H9 (cell line): ENCODE data around the gene NFATC4. TPM values are rescaled to one million over a fixed set of nuclear protein-coding genes. Genes with fewer than 3 reads are reported as not detected.

Experiments used
- DNase-seq: peaks from one replicate; pipeline ENCODE4 v3.0.0-alpha.2; 2017
- H2AFZ ChIP-seq: one replicate; pipeline ENCODE4 v1.6.1; 2013; ENCODE audit warnings: mild to moderate bottlenecking, low read length, control low read depth, moderate library complexity
- H2AK5ac ChIP-seq: 2 replicates; pipeline ENCODE4 v1.6.1; 2013; ENCODE audit warnings: low read length, control low read depth, mixed read lengths; ENCODE audit not compliant: insufficient read length
- H2BK120ac ChIP-seq: one replicate; pipeline ENCODE4 v1.6.1; 2013; ENCODE audit warnings: low read depth, mild to moderate bottlenecking, low read length, control low read depth, inconsistent platforms; ENCODE audit not compliant: poor library complexity, severe bottlenecking
- H2BK12ac ChIP-seq: 2 replicates; pipeline ENCODE4 v1.6.1; 2013; ENCODE audit warnings: low read length, control low read depth, mixed read lengths, low read depth; ENCODE audit not compliant: insufficient read length
- H2BK15ac ChIP-seq: 2 replicates; pipeline ENCODE4 v1.6.1; 2013; ENCODE audit warnings: low read depth, low read length, control low read depth
- H2BK20ac ChIP-seq: one replicate; pipeline ENCODE4 v1.6.1; 2013; ENCODE audit warnings: low read depth, mild to moderate bottlenecking, low read length, control low read depth, inconsistent platforms; ENCODE audit not compliant: poor library complexity, severe bottlenecking
- H2BK5ac ChIP-seq: 2 replicates; pipeline ENCODE4 v1.6.1; 2013; ENCODE audit warnings: low read length, control low read depth, mixed read lengths; ENCODE audit not compliant: insufficient read length
- H3K14ac ChIP-seq: 2 replicates; pipeline ENCODE4 v1.6.1; 2013; ENCODE audit warnings: low read length, control low read depth; ENCODE audit not compliant: insufficient read depth
- H3K18ac ChIP-seq: 2 replicates; pipeline ENCODE4 v1.6.1; 2013; ENCODE audit warnings: low read depth, mild to moderate bottlenecking, mixed read lengths, low read length, control low read depth; ENCODE audit not compliant: insufficient read length
- H3K23ac ChIP-seq: 2 replicates; pipeline ENCODE4 v1.6.1; 2013; ENCODE audit warnings: low read length, control low read depth, mixed read lengths, low read depth; ENCODE audit not compliant: insufficient read length
- H3K23me2 ChIP-seq: 2 replicates; pipeline ENCODE4 v1.6.1; 2013; ENCODE audit warnings: low read depth, mild to moderate bottlenecking, mixed read lengths, low read length, control low read depth; ENCODE audit not compliant: insufficient read length, poor library complexity, severe bottlenecking
- H3K27ac ChIP-seq: 2 replicates; pipeline ENCODE4 v1.5.1; 2013; ENCODE audit warnings: low read length, control low read depth, mixed read lengths, low read depth; ENCODE audit not compliant: insufficient read length
- H3K27me3 ChIP-seq: 2 replicates; pipeline ENCODE4 v1.6.1; 2013; ENCODE audit warnings: low read length, control low read depth, inconsistent platforms; ENCODE audit not compliant: insufficient read depth
- H3K4ac ChIP-seq: 2 replicates; pipeline ENCODE4 v1.6.1; 2013; ENCODE audit warnings: low read depth, mild to moderate bottlenecking, control low read depth, inconsistent platforms, low read length, moderate library complexity
- H3K4me1 ChIP-seq: 2 replicates; pipeline ENCODE4 v1.6.1; 2013; ENCODE audit warnings: low read length, control low read depth, inconsistent platforms; ENCODE audit not compliant: insufficient read depth
- H3K4me2 ChIP-seq: 2 replicates; pipeline ENCODE4 v1.6.1; 2013; ENCODE audit warnings: low read length, control low read depth, mixed read lengths; ENCODE audit not compliant: insufficient read length, insufficient read depth
- H3K56ac ChIP-seq: 2 replicates; pipeline ENCODE4 v1.6.1; 2013; ENCODE audit warnings: low read depth, mild to moderate bottlenecking, mixed read lengths, low read length, control low read depth; ENCODE audit not compliant: insufficient read length
- H3K79me1 ChIP-seq: 2 replicates; pipeline ENCODE4 v1.6.1; 2013; ENCODE audit warnings: low read depth, mild to moderate bottlenecking, moderate library complexity, low read length, control low read depth, inconsistent platforms; ENCODE audit not compliant: insufficient read depth, poor library complexity, severe bottlenecking
- H3K79me2 ChIP-seq: 2 replicates; pipeline ENCODE4 v1.6.1; 2013; ENCODE audit warnings: low read length, control low read depth, inconsistent platforms; ENCODE audit not compliant: insufficient read depth
- H3K9ac ChIP-seq: 2 replicates; pipeline ENCODE4 v1.6.1; 2013; ENCODE audit warnings: low read length, control low read depth, mixed read lengths; ENCODE audit not compliant: insufficient read length; ENCODE audit errors: extremely low read depth
- H3K9me3 ChIP-seq: one replicate; pipeline ENCODE4 v1.6.1; 2013; ENCODE audit warnings: low read depth, low read length, inconsistent platforms; ENCODE audit not compliant: control insufficient read depth
- H3T11ph ChIP-seq: one replicate; pipeline ENCODE4 v1.6.1; 2013; ENCODE audit warnings: mild to moderate bottlenecking, low read length, control low read depth, inconsistent platforms
- H4K20me1 ChIP-seq: one replicate; pipeline ENCODE4 v1.6.1; 2013; ENCODE audit not compliant: control insufficient read depth, insufficient read length, insufficient read depth
- H4K5ac ChIP-seq: 2 replicates; pipeline ENCODE4 v1.6.1; 2013; ENCODE audit warnings: low read depth, mild to moderate bottlenecking, mixed read lengths, low read length, control low read depth; ENCODE audit not compliant: insufficient read length
- H4K8ac ChIP-seq: replicated peaks from 2 replicates; pipeline ENCODE4 v1.6.1; 2013; ENCODE audit warnings: low read length, control low read depth, mixed read lengths, low read depth; ENCODE audit not compliant: insufficient read length
- H4K91ac ChIP-seq: 2 replicates; pipeline ENCODE4 v1.6.1; 2013; ENCODE audit warnings: low read depth, mild to moderate bottlenecking, moderate library complexity, mixed read lengths, low read length, control low read depth; ENCODE audit not compliant: insufficient read length
- H3K27ac Mint-ChIP-seq, 3 experiments: 2 replicates in 2 of 3; 3 replicates in 1 of 3; pipeline ENCODE4 v1.8.0; 2020 to 2021; ENCODE audit warnings: mixed read lengths in 3 of 3, mild to moderate bottlenecking in 1 of 3, moderate library complexity in 1 of 3
- H3K27me3 Mint-ChIP-seq: 2 replicates; pipeline ENCODE4 v1.8.0; 2021; ENCODE audit warnings: low read depth, mild to moderate bottlenecking, moderate library complexity, mixed read lengths
- H3K36me3 Mint-ChIP-seq, 3 experiments: 2 replicates in 2 of 3; 3 replicates in 1 of 3; pipeline ENCODE4 v1.8.0; 2020 to 2021; ENCODE audit warnings: low read depth in 3 of 3, mixed read lengths in 3 of 3; ENCODE audit not compliant: insufficient read depth in 1 of 3
- H3K4me1 Mint-ChIP-seq, 2 experiments: 2 replicates each; pipeline ENCODE4 v1.8.0; 2020; ENCODE audit warnings: mixed read lengths in 2 of 2
- H3K4me3 Mint-ChIP-seq, 2 experiments: 2 replicates in 1 of 2; 3 replicates in 1 of 2; pipeline ENCODE4 v1.8.0; 2020 to 2021; ENCODE audit warnings: mild to moderate bottlenecking in 2 of 2, mixed read lengths in 2 of 2, moderate library complexity in 1 of 2
- H3K9me3 Mint-ChIP-seq, 2 experiments: 2 replicates in 1 of 2; 3 replicates in 1 of 2; pipeline ENCODE4 v1.8.0; 2020; ENCODE audit warnings: mild to moderate bottlenecking in 2 of 2, mixed read lengths in 2 of 2, moderate library complexity in 1 of 2
- CTCF ChIP-seq: fragments of 200-600 bp; sonication (generic); conservative IDR thresholded peaks from 3 replicates; pipeline ENCODE4 v1.8.0; 2021; ENCODE audit warnings: antibody characterized with exemption, mild to moderate bottlenecking
- WGBS: extraction: QIAGEN DNeasy Blood & Tissue Kit; methylation state at CpG from one replicate; pipeline ENCODE4 v1.1.7; 2013; ENCODE audit warnings: missing lambda C conversion rate, low lambda C conversion rate, mixed read lengths; ENCODE audit not compliant: insufficient read length; ENCODE audit errors: extremely low coverage; 5-methylcytosine and 5-hydroxymethylcytosine counted together
- total RNA-seq: library from RNA; stranded (reverse); gene quantifications from 2 replicates; pipeline ENCODE4 v1.2.1, GENCODE V29; 2021

The NFATC4 gene
- total RNA-seq, 1 experiment from 2014 or later: 46.4 TPM

GRCh38 chr14:24417832-24418491 lies 50.0 kb downstream of the NFATC4 start:
- no peak overlapping the region for H4K5ac ChIP-seq
- no peak overlapping the region for H3K9ac ChIP-seq
- H3K79me1 ChIP-seq: no peaks in the 10 kb centered on the region
- H3K14ac ChIP-seq: no peak overlapping the region; the same call in 1 of the 2 replicates
- TF ChIP-seq CTCF: no peak
- no peak overlapping the region for H2BK120ac ChIP-seq
- Mint-ChIP-seq H3K27ac (no peak overlapping the region), H3K4me1 (0 out of 4 replicates have a peak, but pooled peaks cover 0 to 3% of the 10 kb centered on the region in 2 experiments), H3K27me3 (peaks cover 22% of the 10 kb centered on the region), H3K36me3 (peaks cover 11 to 26% (median 19%) of the 10 kb centered on the region in 3 experiments; a peak in 6 of 7 replicates), H3K9me3 (no peaks in the 10 kb centered on the region), H3K4me3 (no peak overlapping the region)
- H2BK5ac ChIP-seq: no peak overlapping the region
- H3K23me2 ChIP-seq: no peaks in the 10 kb centered on the region
- no peak overlapping the region for H4K8ac ChIP-seq
- no peak overlapping the region for H3K27ac ChIP-seq
- H3K27me3 ChIP-seq: no peaks in the 10 kb centered on the region; the same call in 1 of the 2 replicates
- no peak overlapping the region for H3K56ac ChIP-seq
- no peak overlapping the region for H3K4ac ChIP-seq
- peak; percentile 10 for DNase-seq
- no peak overlapping the region for H3K23ac ChIP-seq
- H3K79me2 ChIP-seq: no peaks in the 10 kb centered on the region
- H3K4me2 ChIP-seq: no peak overlapping the region
- no peak overlapping the region for H2BK12ac ChIP-seq
- H2AK5ac ChIP-seq: no peak overlapping the region
- H3T11ph ChIP-seq: no peak overlapping the region
- H3K4me1 ChIP-seq: no peaks in the 10 kb centered on the region
- no peaks in the 10 kb centered on the region for H4K20me1 ChIP-seq
- H2AFZ ChIP-seq: no peak overlapping the region
- H4K91ac ChIP-seq: no peak overlapping the region
- no peak overlapping the region for H2BK20ac ChIP-seq
- H3K9me3 ChIP-seq: no peaks in the 10 kb centered on the region
- H2BK15ac ChIP-seq: no peak overlapping the region
- H3K18ac ChIP-seq: no peak overlapping the region
- no CpG with 5 or more reads among the region's 6 CpGs for WGBS
